ENCODE results near the gene METRNL. TPM values are rescaled to one million over a fixed set of nuclear protein-coding genes. Genes with fewer than 3 reads are reported as not detected.

METRNL gene
- total RNA-seq, 1 donor: 140 TPM

GRCh38 chr17:83057397-83057761 is 22.0 kb upstream of the METRNL start:
- peak; percentile 74 for DNase-seq (ENCODE audit: insufficient read length, low spot score, missing footprints)
- H3K4me1 ChIP-seq (ENCODE audit: insufficient read depth, low read length): peaks cover 14% of the 10 kb centered on the region
- no peak overlapping the region for H3K4me3 ChIP-seq (ENCODE audit: insufficient read depth, low read length)
- no peaks in the 10 kb centered on the region for H3K27me3 ChIP-seq (ENCODE audit: insufficient read depth, low read length)
- no peaks in the 10 kb centered on the region for H4K20me1 ChIP-seq (ENCODE audit: insufficient read depth, low read length)
- H3K36me3 ChIP-seq (ENCODE audit: insufficient read depth, low read length): no peaks in the 10 kb centered on the region
- no peaks in the 10 kb centered on the region for H3K79me2 ChIP-seq (ENCODE audit: insufficient read depth, low read length)
- H3K9me3 ChIP-seq (ENCODE audit: low read depth, low read length): no peaks in the 10 kb centered on the region
- H3K27ac ChIP-seq (ENCODE audit: low read depth, low read length): no peak overlapping the region
- TF ChIP-seq, protein P1, sequence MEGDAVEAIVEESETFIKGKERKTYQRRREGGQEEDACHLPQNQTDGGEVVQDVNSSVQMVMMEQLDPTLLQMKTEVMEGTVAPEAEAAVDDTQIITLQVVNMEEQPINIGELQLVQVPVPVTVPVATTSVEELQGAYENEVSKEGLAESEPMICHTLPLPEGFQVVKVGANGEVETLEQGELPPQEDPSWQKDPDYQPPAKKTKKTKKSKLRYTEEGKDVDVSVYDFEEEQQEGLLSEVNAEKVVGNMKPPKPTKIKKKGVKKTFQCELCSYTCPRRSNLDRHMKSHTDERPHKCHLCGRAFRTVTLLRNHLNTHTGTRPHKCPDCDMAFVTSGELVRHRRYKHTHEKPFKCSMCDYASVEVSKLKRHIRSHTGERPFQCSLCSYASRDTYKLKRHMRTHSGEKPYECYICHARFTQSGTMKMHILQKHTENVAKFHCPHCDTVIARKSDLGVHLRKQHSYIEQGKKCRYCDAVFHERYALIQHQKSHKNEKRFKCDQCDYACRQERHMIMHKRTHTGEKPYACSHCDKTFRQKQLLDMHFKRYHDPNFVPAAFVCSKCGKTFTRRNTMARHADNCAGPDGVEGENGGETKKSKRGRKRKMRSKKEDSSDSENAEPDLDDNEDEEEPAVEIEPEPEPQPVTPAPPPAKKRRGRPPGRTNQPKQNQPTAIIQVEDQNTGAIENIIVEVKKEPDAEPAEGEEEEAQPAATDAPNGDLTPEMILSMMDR (IDR thresholded peaks at IDR 0.05; ENCODE audit: extremely low read depth, low read depth, low read length): no peak
- no peak overlapping the region for H2AFZ ChIP-seq (ENCODE audit: low read length)
- H3K4me2 ChIP-seq (ENCODE audit: insufficient read depth, low read length): no peak overlapping the region

GRCh38 chr17:83057793-83058265 is 21.6 kb upstream of the METRNL start:
- no peak overlapping the region for H3K4me2 ChIP-seq (ENCODE audit: insufficient read depth, low read length)
- H3K79me2 ChIP-seq (ENCODE audit: insufficient read depth, low read length): no peaks in the 10 kb centered on the region
- TF ChIP-seq, protein P1 (IDR thresholded peaks at IDR 0.05; ENCODE audit: extremely low read depth, low read depth, low read length): no peak

DNA sequence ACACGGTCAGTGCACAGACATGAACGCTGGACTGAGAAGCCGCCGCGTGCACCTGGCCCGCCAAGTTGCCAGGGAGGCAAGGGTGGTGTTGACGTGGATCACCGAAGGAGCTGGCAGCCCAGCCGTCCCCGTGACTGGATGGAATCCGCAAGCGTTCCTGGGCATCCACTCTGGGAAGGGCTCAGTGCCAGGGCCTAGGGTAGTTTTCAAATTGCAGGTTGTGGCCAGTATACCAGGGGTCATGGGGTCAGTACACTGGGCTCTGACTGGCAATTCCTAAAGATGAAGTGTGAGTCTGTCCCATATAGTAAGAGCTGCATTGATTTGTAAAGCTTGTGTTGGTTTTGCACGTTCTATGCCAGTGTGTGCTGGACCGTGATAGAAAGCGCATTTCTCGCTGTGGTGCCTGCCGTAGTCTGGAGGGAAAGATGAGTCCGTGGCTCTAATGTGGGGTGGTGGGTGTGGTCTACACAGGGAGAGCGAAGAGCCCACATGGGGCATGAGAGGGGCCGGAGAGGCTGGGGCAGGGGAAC is 21.1 kb upstream of the METRNL start:
- TF ChIP-seq, protein P1 (IDR thresholded peaks at IDR 0.05; ENCODE audit: extremely low read depth, low read depth, low read length): no peak
- no peaks in the 10 kb centered on the region for H3K36me3 ChIP-seq (ENCODE audit: insufficient read depth, low read length)
- H3K9me3 ChIP-seq (ENCODE audit: low read depth, low read length): no peaks in the 10 kb centered on the region
- H3K4me1 ChIP-seq (ENCODE audit: insufficient read depth, low read length): peaks cover 14% of the 10 kb centered on the region
- H3K27ac ChIP-seq (ENCODE audit: low read depth, low read length): no peak overlapping the region
- peak; percentile 61 for DNase-seq (ENCODE audit: insufficient read length, low spot score, missing footprints)
- H3K4me2 ChIP-seq (ENCODE audit: insufficient read depth, low read length): no peak overlapping the region
- no peaks in the 10 kb centered on the region for H3K79me2 ChIP-seq (ENCODE audit: insufficient read depth, low read length)
- H3K4me3 ChIP-seq (ENCODE audit: insufficient read depth, low read length): no peak overlapping the region
- H4K20me1 ChIP-seq (ENCODE audit: insufficient read depth, low read length): no peaks in the 10 kb centered on the region
- H3K27me3 ChIP-seq (ENCODE audit: insufficient read depth, low read length): no peaks in the 10 kb centered on the region
- no peak overlapping the region for H2AFZ ChIP-seq (ENCODE audit: low read length)

More at GRCh38 chr17:83057793-83058265, 21.6 kb upstream of the METRNL start:
- H2AFZ ChIP-seq (ENCODE audit: low read length): no peak overlapping the region
- no peaks in the 10 kb centered on the region for H3K27me3 ChIP-seq (ENCODE audit: insufficient read depth, low read length)
- H3K4me3 ChIP-seq (ENCODE audit: insufficient read depth, low read length): no peak overlapping the region
- no peaks in the 10 kb centered on the region for H3K9me3 ChIP-seq (ENCODE audit: low read depth, low read length)
- no peaks in the 10 kb centered on the region for H3K36me3 ChIP-seq (ENCODE audit: insufficient read depth, low read length)
- H4K20me1 ChIP-seq (ENCODE audit: insufficient read depth, low read length): no peaks in the 10 kb centered on the region
- DNase-seq (ENCODE audit: insufficient read length, low spot score, missing footprints): peak; percentile 29
- H3K27ac ChIP-seq (ENCODE audit: low read depth, low read length): no peak overlapping the region
- peaks cover 14% of the 10 kb centered on the region for H3K4me1 ChIP-seq (ENCODE audit: insufficient read depth, low read length)

- H3K4me3 ChIP-seq (ENCODE audit: insufficient read depth, low read length): no peak overlapping the region
- H3K4me1 ChIP-seq (ENCODE audit: insufficient read depth, low read length): peaks cover 4% of the 10 kb centered on the region
- H3K36me3 ChIP-seq (ENCODE audit: insufficient read depth, low read length): no peaks in the 10 kb centered on the region
- no peaks in the 10 kb centered on the region for H4K20me1 ChIP-seq (ENCODE audit: insufficient read depth, low read length)
- no peaks in the 10 kb centered on the region for H3K9me3 ChIP-seq (ENCODE audit: low read depth, low read length)
- DNase-seq (ENCODE audit: insufficient read length, low spot score, missing footprints): peak; percentile 41
- no peaks in the 10 kb centered on the region for H3K27me3 ChIP-seq (ENCODE audit: insufficient read depth, low read length)
- no peaks in the 10 kb centered on the region for H3K79me2 ChIP-seq (ENCODE audit: insufficient read depth, low read length)
- TF ChIP-seq, protein P1 (IDR thresholded peaks at IDR 0.05; ENCODE audit: extremely low read depth, low read depth, low read length): no peak
- H3K4me2 ChIP-seq (ENCODE audit: insufficient read depth, low read length): no peak overlapping the region
- no peak overlapping the region for H2AFZ ChIP-seq (ENCODE audit: low read length)
- H3K27ac ChIP-seq (ENCODE audit: low read depth, low read length): no peak overlapping the region
Measured at GRCh38 chr17:83061586-83061985, 17.8 kb upstream of the METRNL start.

All from osteoblast (primary cell).